Measurements from ENCODE around the gene RAET1G.
"Not testable (repeated sequence)": the region's sequence is repeated elsewhere in the genome, so short reads cannot be mapped to it uniquely, and the experiment has no call there.

The RAET1G gene

GRCh38 chr6:149901444-149902140 is 21.3 kb downstream of the RAET1G start:
- peaks cover 10% of the 10 kb centered on the region for H3K4me1 Mint-ChIP-seq
- H3K4me3 Mint-ChIP-seq, result no peak overlapping the region
- H3K27me3 Mint-ChIP-seq, result peaks cover 74% of the 10 kb centered on the region
- no peak for ATAC-seq
- no peak overlapping the region for H3K27ac Mint-ChIP-seq
- no peaks in the 10 kb centered on the region for H3K36me3 Mint-ChIP-seq
- peaks cover 2% of the 10 kb centered on the region for H3K9me3 Mint-ChIP-seq

GRCh38 chr6:149900620-149901443 is 22.1 kb downstream of the RAET1G start:
- no peak for ATAC-seq
- Mint-ChIP-seq H3K4me1 (peaks cover 10% of the 10 kb centered on the region), H3K36me3 (no peaks in the 10 kb centered on the region), H3K27me3 (peaks cover 80% of the 10 kb centered on the region), H3K4me3 (no peak overlapping the region), H3K27ac (no peak overlapping the region), H3K9me3 (no peaks in the 10 kb centered on the region)

- ATAC-seq, result no peak
- no peaks in the 10 kb centered on the region for H3K9me3 Mint-ChIP-seq
- H3K27ac Mint-ChIP-seq, result no peak overlapping the region
- H3K27me3 Mint-ChIP-seq, result peaks cover 77% of the 10 kb centered on the region
- H3K36me3 Mint-ChIP-seq, result no peaks in the 10 kb centered on the region
- peaks cover 10% of the 10 kb centered on the region for H3K4me1 Mint-ChIP-seq
- no peak overlapping the region for H3K4me3 Mint-ChIP-seq
Observed at GRCh38 chr6:149899926-149900619, 22.8 kb downstream of the RAET1G start.

- peaks cover 10% of the 10 kb centered on the region for H3K4me1 Mint-ChIP-seq
- peaks cover 77% of the 10 kb centered on the region for H3K27me3 Mint-ChIP-seq
- H3K4me3 Mint-ChIP-seq, result no peak overlapping the region
- H3K36me3 Mint-ChIP-seq, result no peaks in the 10 kb centered on the region
- ATAC-seq, result no peak
- no peak overlapping the region for H3K27ac Mint-ChIP-seq
- no peaks in the 10 kb centered on the region for H3K9me3 Mint-ChIP-seq
Observed at GRCh38 chr6:149899486-149899885, 23.4 kb downstream of the RAET1G start.

- Mint-ChIP-seq H3K4me3 (no peak overlapping the region), H3K27me3 (peaks cover 81% of the 10 kb centered on the region), H3K27ac (no peak overlapping the region), H3K9me3 (no peaks in the 10 kb centered on the region), H3K36me3 (no peaks in the 10 kb centered on the region), H3K4me1 (peaks cover 10% of the 10 kb centered on the region)
- ATAC-seq, result no peak
Observed at GRCh38 chr6:149898966-149899365, 24.0 kb downstream of the RAET1G start.

- Mint-ChIP-seq H3K4me1 (peaks cover 10% of the 10 kb centered on the region), H3K36me3 (no peaks in the 10 kb centered on the region), H3K9me3 (no peaks in the 10 kb centered on the region), H3K27me3 (peaks cover 72% of the 10 kb centered on the region), H3K27ac (no peak within 1 kb of the TSS), H3K4me3 (no peak within 1 kb of the TSS)
- ATAC-seq, result no peak
Observed at GRCh38 chr6:149897855-149898744, 24.8 kb downstream of the RAET1G start, which contains the start of gene RAET1E. TSS of gene RAET1E (minus strand) at chr6:149898113. CDS start at chr6:149890901, 7,212 bp downstream.

- no peak for ATAC-seq
- Mint-ChIP-seq H3K9me3 (no peaks in the 10 kb centered on the region), H3K36me3 (no peaks in the 10 kb centered on the region), H3K4me1 (peaks cover 10% of the 10 kb centered on the region), H3K27me3 (peaks cover 63% of the 10 kb centered on the region), H3K27ac (no peak overlapping the region), H3K4me3 (no peak overlapping the region)
Observed at GRCh38 chr6:149897015-149897697, 25.8 kb downstream of the RAET1G start.

- Mint-ChIP-seq H3K4me1 (peaks cover 10% of the 10 kb centered on the region), H3K27ac (no peak overlapping the region), H3K36me3 (no peaks in the 10 kb centered on the region), H3K9me3 (no peaks in the 10 kb centered on the region), H3K27me3 (peaks cover 56% of the 10 kb centered on the region), H3K4me3 (no peak overlapping the region)
- ATAC-seq, result no peak
Observed at GRCh38 chr6:149896491-149896890, 26.4 kb downstream of the RAET1G start.

GRCh38 chr6:149895833-149896271 is 27.1 kb downstream of the RAET1G start:
- H3K9me3 Mint-ChIP-seq, result no peaks in the 10 kb centered on the region
- H3K27ac Mint-ChIP-seq, result no peak overlapping the region
- no peaks in the 10 kb centered on the region for H3K36me3 Mint-ChIP-seq
- no peak overlapping the region for H3K4me3 Mint-ChIP-seq
- H3K4me1 Mint-ChIP-seq, result peaks cover 10% of the 10 kb centered on the region
- H3K27me3 Mint-ChIP-seq, result peaks cover 52% of the 10 kb centered on the region
- ATAC-seq, result no peak

GRCh38 chr6:149895048-149895590 is 27.8 kb downstream of the RAET1G start:
- Mint-ChIP-seq H3K27ac (no peak overlapping the region), H3K27me3 (peaks cover 45% of the 10 kb centered on the region), H3K4me3 (no peak overlapping the region), H3K4me1 (peaks cover 10% of the 10 kb centered on the region), H3K9me3 (no peaks in the 10 kb centered on the region), H3K36me3 (no peaks in the 10 kb centered on the region)
- no peak for ATAC-seq

- peaks cover 38% of the 10 kb centered on the region for H3K27me3 Mint-ChIP-seq
- not testable (repeated sequence) for H3K4me1 Mint-ChIP-seq, H3K4me3 Mint-ChIP-seq, ATAC-seq, H3K36me3 Mint-ChIP-seq, H3K27ac Mint-ChIP-seq, H3K9me3 Mint-ChIP-seq
Observed at GRCh38 chr6:149891864-149892263, 31.1 kb downstream of the RAET1G start.

- Mint-ChIP-seq H3K27ac (no peak overlapping the region), H3K4me3 (no peak overlapping the region), H3K27me3 (peaks cover 39% of the 10 kb centered on the region), H3K36me3 (no peaks in the 10 kb centered on the region), H3K4me1 (no peaks in the 10 kb centered on the region), H3K9me3 (no peaks in the 10 kb centered on the region)
- no peak for ATAC-seq
Observed at GRCh38 chr6:149891259-149891658, 31.7 kb downstream of the RAET1G start.

- Mint-ChIP-seq H3K4me3 (no peak overlapping the region), H3K27me3 (peaks cover 32% of the 10 kb centered on the region)
- ATAC-seq, result no peak
Observed at GRCh38 chr6:149890629-149891045, 32.3 kb downstream of the RAET1G start.

GRCh38 chr6:149889326-149889725 is 33.6 kb downstream of the RAET1G start:
- Mint-ChIP-seq H3K36me3 (no peaks in the 10 kb centered on the region), H3K9me3 (no peaks in the 10 kb centered on the region), H3K27ac (no peak overlapping the region), H3K27me3 (peaks cover 29% of the 10 kb centered on the region), H3K4me1 (no peaks in the 10 kb centered on the region), H3K4me3 (no peak overlapping the region)
- no peak for ATAC-seq

More at GRCh38 chr6:149890629-149891045, 32.3 kb downstream of the RAET1G start:
- Mint-ChIP-seq H3K36me3 (no peaks in the 10 kb centered on the region), H3K9me3 (no peaks in the 10 kb centered on the region), H3K4me1 (no peaks in the 10 kb centered on the region), H3K27ac (no peak overlapping the region)
